GM18505 (cell line): Measurements from ENCODE around the gene CNPY1.

Experiments
- ATAC-seq: cut with Tn5 transposase; IDR thresholded peaks from one replicate; pipeline ENCODE4 v1.9.1; 2021; ENCODE audit not compliant: unreplicated experiment
- POLR2A ChIP-seq: IDR thresholded peaks from 4 replicates; pipeline ENCODE4 v1.6.1; 2011; ENCODE audit warnings: borderline replicate concordance; ENCODE audit not compliant: insufficient read depth, insufficient read length; ENCODE audit errors: extremely low read depth

The CNPY1 gene

GRCh38 chr7:155560196-155560885 is 14.0 kb upstream of the CNPY1 start:
- ATAC-seq, result no peak

GRCh38 chr7:155559519-155560108 is 13.3 kb upstream of the CNPY1 start:
- no peak for TF ChIP-seq POLR2A
- no peak for ATAC-seq

More at GRCh38 chr7:155560196-155560885, 14.0 kb upstream of the CNPY1 start:
- no peak for TF ChIP-seq POLR2A

GRCh38 chr7:155558961-155559360 is 12.6 kb upstream of the CNPY1 start:
- TF ChIP-seq POLR2A, result no peak

GRCh38 chr7:155558351-155558750 is 12.0 kb upstream of the CNPY1 start:
- no peak for ATAC-seq
- no peak for TF ChIP-seq POLR2A

More at GRCh38 chr7:155558961-155559360, 12.6 kb upstream of the CNPY1 start:
- ATAC-seq, result no peak

- TF ChIP-seq POLR2A, result no peak
- no peak for ATAC-seq
Observed at GRCh38 chr7:155557778-155558177, 11.4 kb upstream of the CNPY1 start.

- TF ChIP-seq POLR2A, result no peak
- no peak for ATAC-seq
Observed at GRCh38 chr7:155556763-155557162, 10.4 kb upstream of the CNPY1 start.

GRCh38 chr7:155555116-155555695 is 8.8 kb upstream of the CNPY1 start:
- no peak for TF ChIP-seq POLR2A
- ATAC-seq, result no peak

- no peak for TF ChIP-seq POLR2A
- ATAC-seq, result no peak
Observed at GRCh38 chr7:155553871-155554270, 7.5 kb upstream of the CNPY1 start.

- no peak for ATAC-seq
- no peak for TF ChIP-seq POLR2A
Observed at GRCh38 chr7:155551785-155552611, 5.6 kb upstream of the CNPY1 start.

GRCh38 chr7:155550916-155551315 is 4.6 kb upstream of the CNPY1 start:
- TF ChIP-seq POLR2A, result no peak
- ATAC-seq, result no peak

GRCh38 chr7:155549226-155549625 is 2.9 kb upstream of the CNPY1 start:
- ATAC-seq, result no peak
- no peak for TF ChIP-seq POLR2A

- TF ChIP-seq POLR2A, result no peak
- ATAC-seq, result no peak
Observed at GRCh38 chr7:155547161-155547791, 917 bp upstream of the CNPY1 start.

- TF ChIP-seq POLR2A, result no peak
- ATAC-seq, result no peak
Observed at GRCh38 chr7:155545348-155545747, 1.0 kb downstream of the CNPY1 start.
